ENCODE results near the gene STXBP6. TPM values are rescaled to one million over a fixed set of nuclear protein-coding genes. Genes with fewer than 3 reads are reported as not detected.

The STXBP6 gene
- total and polyA plus RNA-seq, 2 of the 13 experiments (the other 11 are each of a cell fraction or from before 2014, with no cell fraction given), result 35.3 to 42.8 TPM

DNA sequence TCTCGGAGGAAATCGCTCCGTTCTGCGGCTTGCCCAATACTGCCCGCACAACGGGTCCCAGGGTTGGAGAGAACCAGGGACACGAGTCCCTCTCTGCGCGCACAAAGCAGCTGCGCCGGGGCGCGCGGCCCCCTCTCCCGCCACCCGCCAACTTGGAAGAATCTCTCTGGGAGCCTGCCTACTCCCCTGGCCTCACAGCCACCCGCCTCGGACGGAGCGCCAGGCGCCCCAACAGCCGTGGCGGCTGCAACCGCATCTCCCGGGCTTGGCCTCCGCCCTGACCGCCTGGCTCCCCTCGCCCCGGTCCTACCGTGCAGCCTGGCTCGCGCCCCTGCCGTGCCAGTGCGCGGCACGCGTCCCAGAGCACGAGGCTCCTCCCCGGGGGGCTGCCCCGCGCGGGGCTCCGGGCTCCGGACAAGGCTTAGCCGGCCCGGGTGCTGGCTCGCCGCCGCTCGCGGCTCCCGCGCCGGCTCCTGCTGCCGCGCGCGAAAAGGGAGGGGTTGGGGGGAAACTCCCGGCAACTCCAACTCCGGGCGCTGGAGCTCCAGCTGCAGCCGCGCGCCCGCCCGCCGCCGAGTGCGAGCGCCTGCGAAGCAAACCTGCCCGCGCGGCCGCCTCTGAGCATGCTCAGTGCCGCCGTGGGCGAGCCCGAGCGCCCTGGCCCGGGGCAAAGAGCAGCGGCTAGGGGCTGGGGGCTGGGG lies at the start of gene STXBP6 (continued):
- TF ChIP-seq ZBTB39 (CRISPR knock-in tag; IDR thresholded peaks at IDR 0.05) (no peak), ZSCAN21 (CRISPR knock-in tag; IDR thresholded peaks at IDR 0.05; ENCODE audit: borderline replicate concordance) (peak; percentile 82; the same call in 1 of the 2 replicates), TFDP1 (CRISPR knock-in tag; IDR thresholded peaks at IDR 0.05; ENCODE audit: borderline replicate concordance) (peak; percentile 97), GTF2F1 (IDR thresholded peaks at IDR 0.05; ENCODE audit: low read length) (no peak), ZNF543 (CRISPR knock-in tag; IDR thresholded peaks at IDR 0.05) (peak; percentile 88; the same call in 1 of the 2 replicates), CEBPB (IDR thresholded peaks at IDR 0.05; ENCODE audit: borderline replicate concordance, low read depth, low read length) (peak; percentile 16; the same call in 1 of the 2 replicates), DPF2 (CRISPR knock-in tag; IDR thresholded peaks at IDR 0.05; ENCODE audit: borderline replicate concordance, low read depth) (peak; percentile 33; the same call in 1 of the 2 replicates), NR2F6 (IDR thresholded peaks at IDR 0.05) (no peak), NR2F6 (CRISPR knock-in tag; IDR thresholded peaks at IDR 0.05) (no peak), REPIN1 (CRISPR knock-in tag; IDR thresholded peaks at IDR 0.05; ENCODE audit: borderline replicate concordance, low read depth) (no peak; the same call in 1 of the 2 replicates), ASH2L (IDR thresholded peaks at IDR 0.05; ENCODE audit: insufficient read length, low read depth, low read length) (peak; percentile 96), ZNF564 (CRISPR knock-in tag; IDR thresholded peaks at IDR 0.05) (0 out of 2 replicates have a peak, but pooled peaks have one; percentile 87), KDM5B (CRISPR knock-in tag; IDR thresholded peaks at IDR 0.05; ENCODE audit: borderline replicate concordance) (peak; percentile 93), TCF12 (IDR thresholded peaks at IDR 0.05) (no peak), TCF12 (CRISPR knock-in tag; IDR thresholded peaks at IDR 0.05) (peak; percentile 34; the same call in 1 of the 2 replicates), ZNF30 (CRISPR knock-in tag; IDR thresholded peaks at IDR 0.05) (peak; percentile 51), GMEB2 (CRISPR knock-in tag; IDR thresholded peaks at IDR 0.05; ENCODE audit: low read depth) (no peak), TRIM22 (IDR thresholded peaks at IDR 0.05) (no peak), ONECUT2 (CRISPR knock-in tag; IDR thresholded peaks at IDR 0.05) (0 out of 2 replicates have a peak, but pooled peaks have one; percentile 33), RFXAP (CRISPR knock-in tag; IDR thresholded peaks at IDR 0.05; ENCODE audit: borderline replicate concordance) (peak; percentile 50), JUND (CRISPR knock-in tag; IDR thresholded peaks at IDR 0.05) (peak; percentile 46; the same call in 1 of the 2 replicates)
- TF ChIP-seq, protein P1, sequence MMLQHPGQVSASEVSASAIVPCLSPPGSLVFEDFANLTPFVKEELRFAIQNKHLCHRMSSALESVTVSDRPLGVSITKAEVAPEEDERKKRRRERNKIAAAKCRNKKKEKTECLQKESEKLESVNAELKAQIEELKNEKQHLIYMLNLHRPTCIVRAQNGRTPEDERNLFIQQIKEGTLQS (CRISPR knock-in tag; IDR thresholded peaks at IDR 0.05), result peak; percentile 39; the same call in 1 of the 2 replicates

Data from HepG2 (cell line).